ENCODE results near the gene TMPRSS15.

- TF ChIP-seq, protein P1, sequence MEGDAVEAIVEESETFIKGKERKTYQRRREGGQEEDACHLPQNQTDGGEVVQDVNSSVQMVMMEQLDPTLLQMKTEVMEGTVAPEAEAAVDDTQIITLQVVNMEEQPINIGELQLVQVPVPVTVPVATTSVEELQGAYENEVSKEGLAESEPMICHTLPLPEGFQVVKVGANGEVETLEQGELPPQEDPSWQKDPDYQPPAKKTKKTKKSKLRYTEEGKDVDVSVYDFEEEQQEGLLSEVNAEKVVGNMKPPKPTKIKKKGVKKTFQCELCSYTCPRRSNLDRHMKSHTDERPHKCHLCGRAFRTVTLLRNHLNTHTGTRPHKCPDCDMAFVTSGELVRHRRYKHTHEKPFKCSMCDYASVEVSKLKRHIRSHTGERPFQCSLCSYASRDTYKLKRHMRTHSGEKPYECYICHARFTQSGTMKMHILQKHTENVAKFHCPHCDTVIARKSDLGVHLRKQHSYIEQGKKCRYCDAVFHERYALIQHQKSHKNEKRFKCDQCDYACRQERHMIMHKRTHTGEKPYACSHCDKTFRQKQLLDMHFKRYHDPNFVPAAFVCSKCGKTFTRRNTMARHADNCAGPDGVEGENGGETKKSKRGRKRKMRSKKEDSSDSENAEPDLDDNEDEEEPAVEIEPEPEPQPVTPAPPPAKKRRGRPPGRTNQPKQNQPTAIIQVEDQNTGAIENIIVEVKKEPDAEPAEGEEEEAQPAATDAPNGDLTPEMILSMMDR (conservative IDR thresholded peaks at IDR 0.05; ENCODE audit: low read depth, low read length), result no peak
- TF ChIP-seq EZH2 (IDR thresholded peaks at IDR 0.05; ENCODE audit: borderline replicate concordance, low read depth, low read length, poor library complexity, severe bottlenecking), result no peak
These were observed 69.5 kb downstream of the TMPRSS15 start for GRCh38 chr21:18334066-18334465.

All from A673 (cell line).